ENCODE measurements around the gene OR7A5. TPM values are rescaled to one million over a fixed set of nuclear protein-coding genes. Genes with fewer than 3 reads are reported as not detected.
A peak's percentile ranks its signal among the peaks of the same experiment; 100 is the strongest.

Gene OR7A5
- total and polyA plus RNA-seq, 4 donors, result not detected

DNA sequence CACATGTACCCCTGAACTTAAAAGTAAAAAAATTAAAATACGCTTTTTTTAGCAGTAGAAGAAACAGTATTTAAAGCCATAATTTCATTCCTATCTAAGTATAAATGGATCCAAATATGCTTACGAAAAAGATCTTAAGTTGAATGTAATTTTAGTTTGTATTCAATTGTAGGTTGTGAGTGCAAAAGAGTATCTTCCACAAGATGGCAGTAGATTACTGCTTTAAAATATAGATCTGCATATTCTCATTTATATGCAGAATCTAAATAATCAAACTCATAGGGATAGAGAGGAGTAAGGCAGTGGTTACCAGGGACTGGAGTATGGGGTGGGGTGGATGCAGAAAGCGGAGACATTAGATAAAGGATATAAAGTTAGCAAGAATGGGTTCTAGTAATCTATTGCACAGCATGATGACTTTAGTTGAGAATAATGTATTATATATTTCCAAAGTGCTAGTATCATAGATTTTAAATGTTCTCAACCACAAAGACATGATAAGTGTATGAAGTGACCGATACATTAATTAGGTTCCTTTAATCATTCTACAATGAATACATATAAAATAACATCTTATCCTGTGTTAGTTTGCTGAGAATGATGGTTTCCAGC is 36.7 kb upstream of the OR7A5 start:
- H3K36me3 ChIP-seq (ENCODE audit: control insufficient read depth in 4 of 4, insufficient read depth in 3 of 4, low read depth in 1 of 4, low read length in 3 of 4), result no peaks in the 10 kb centered on the region
- no peak for DNase-seq (ENCODE audit: low spot score)
- H3K4me1 ChIP-seq (ENCODE audit: control insufficient read depth in 4 of 4, insufficient read depth in 4 of 4, low read length in 3 of 4), result no peaks in the 10 kb centered on the region
- no peak overlapping the region for H3K27ac ChIP-seq (ENCODE audit: low read depth in 1 of 2, low read length in 2 of 2)
- H3K9ac ChIP-seq (ENCODE audit: low read depth in 1 of 2, low read length in 2 of 2), result no peak overlapping the region
- TF ChIP-seq, protein P1, sequence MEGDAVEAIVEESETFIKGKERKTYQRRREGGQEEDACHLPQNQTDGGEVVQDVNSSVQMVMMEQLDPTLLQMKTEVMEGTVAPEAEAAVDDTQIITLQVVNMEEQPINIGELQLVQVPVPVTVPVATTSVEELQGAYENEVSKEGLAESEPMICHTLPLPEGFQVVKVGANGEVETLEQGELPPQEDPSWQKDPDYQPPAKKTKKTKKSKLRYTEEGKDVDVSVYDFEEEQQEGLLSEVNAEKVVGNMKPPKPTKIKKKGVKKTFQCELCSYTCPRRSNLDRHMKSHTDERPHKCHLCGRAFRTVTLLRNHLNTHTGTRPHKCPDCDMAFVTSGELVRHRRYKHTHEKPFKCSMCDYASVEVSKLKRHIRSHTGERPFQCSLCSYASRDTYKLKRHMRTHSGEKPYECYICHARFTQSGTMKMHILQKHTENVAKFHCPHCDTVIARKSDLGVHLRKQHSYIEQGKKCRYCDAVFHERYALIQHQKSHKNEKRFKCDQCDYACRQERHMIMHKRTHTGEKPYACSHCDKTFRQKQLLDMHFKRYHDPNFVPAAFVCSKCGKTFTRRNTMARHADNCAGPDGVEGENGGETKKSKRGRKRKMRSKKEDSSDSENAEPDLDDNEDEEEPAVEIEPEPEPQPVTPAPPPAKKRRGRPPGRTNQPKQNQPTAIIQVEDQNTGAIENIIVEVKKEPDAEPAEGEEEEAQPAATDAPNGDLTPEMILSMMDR (IDR thresholded peaks at IDR 0.05; ENCODE audit: low read depth, low read length, missing input control), result peak; percentile 18
- TF ChIP-seq RAD21 (IDR thresholded peaks at IDR 0.05) (peak; percentile 57 to 66), RXRA (IDR thresholded peaks at IDR 0.05) (no peak)
- peaks cover 0 to 6% (median 0%) of the 10 kb centered on the region in 4 donors for H3K27me3 ChIP-seq (ENCODE audit: control insufficient read depth in 4 of 4, insufficient read depth in 4 of 4, low read length in 3 of 4)
- H3K4me3 ChIP-seq (ENCODE audit: low read depth in 1 of 3, low read length in 3 of 3), result no peak overlapping the region
- WGBS, result 75% methylated on average over 4 of the region's 4 CpGs
- H3K9me3 ChIP-seq (ENCODE audit: control insufficient read depth in 4 of 4, low read length in 3 of 4), result peaks cover 0 to 4% (median 2%) of the 10 kb centered on the region in 4 donors

DNA sequence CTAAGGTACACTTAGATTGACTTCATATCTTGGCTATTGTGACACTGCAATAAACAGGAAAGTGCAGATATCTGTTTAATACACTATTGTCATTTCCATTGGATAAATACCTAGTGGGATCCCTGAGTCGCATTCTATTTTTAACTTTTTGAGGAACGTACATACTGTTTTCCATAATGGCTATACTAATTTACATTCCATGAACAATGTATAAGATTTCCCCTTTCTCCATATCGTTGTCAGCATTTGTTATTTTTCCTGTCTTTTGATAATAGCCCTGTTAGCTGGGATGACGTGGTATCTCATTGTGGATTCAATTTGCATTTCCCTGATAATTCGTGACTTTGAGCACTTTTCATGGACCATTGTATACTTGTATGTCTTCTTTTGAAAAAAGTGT is 33.5 kb upstream of the OR7A5 start:
- Histone ChIP-seq H3K9ac (ENCODE audit: low read depth in 1 of 2, low read length in 2 of 2) (no peak overlapping the region), H3K9me3 (ENCODE audit: control insufficient read depth in 4 of 4, low read length in 3 of 4) (peaks cover 0 to 4% (median 2%) of the 10 kb centered on the region in 4 donors), H3K27me3 (ENCODE audit: control insufficient read depth in 4 of 4, insufficient read depth in 4 of 4, low read length in 3 of 4) (peaks cover 0 to 8% (median 0%) of the 10 kb centered on the region in 4 donors), H3K36me3 (ENCODE audit: control insufficient read depth in 4 of 4, insufficient read depth in 3 of 4, low read depth in 1 of 4, low read length in 3 of 4) (no peaks in the 10 kb centered on the region), H3K4me1 (ENCODE audit: control insufficient read depth in 4 of 4, insufficient read depth in 4 of 4, low read length in 3 of 4) (no peaks in the 10 kb centered on the region), H3K4me3 (ENCODE audit: low read depth in 1 of 3, low read length in 3 of 3) (no peak overlapping the region), H3K27ac (ENCODE audit: low read depth in 1 of 2, low read length in 2 of 2) (no peak overlapping the region)
- TF ChIP-seq GABPA (IDR thresholded peaks at IDR 0.05 in 1 of 2, conservative IDR thresholded peaks at IDR 0.05 in 1 of 2) (no peak), YY1 (IDR thresholded peaks at IDR 0.05) (no peak), SP1 (IDR thresholded peaks at IDR 0.05) (no peak), HNF4A (conservative IDR thresholded peaks at IDR 0.05) (no peak), NR2F2 (IDR thresholded peaks at IDR 0.05) (no peak), FOXA2 (IDR thresholded peaks at IDR 0.05) (no peak), EGR1 (IDR thresholded peaks at IDR 0.05; ENCODE audit: low read depth in 2 of 2) (no peak), FOXA1 (IDR thresholded peaks at IDR 0.05) (no peak), RXRA (IDR thresholded peaks at IDR 0.05) (no peak), TAF1 (conservative IDR thresholded peaks at IDR 0.05) (no peak), RAD21 (IDR thresholded peaks at IDR 0.05) (no peak), JUND (IDR thresholded peaks at IDR 0.05) (no peak)
- TF ChIP-seq, protein P2, sequence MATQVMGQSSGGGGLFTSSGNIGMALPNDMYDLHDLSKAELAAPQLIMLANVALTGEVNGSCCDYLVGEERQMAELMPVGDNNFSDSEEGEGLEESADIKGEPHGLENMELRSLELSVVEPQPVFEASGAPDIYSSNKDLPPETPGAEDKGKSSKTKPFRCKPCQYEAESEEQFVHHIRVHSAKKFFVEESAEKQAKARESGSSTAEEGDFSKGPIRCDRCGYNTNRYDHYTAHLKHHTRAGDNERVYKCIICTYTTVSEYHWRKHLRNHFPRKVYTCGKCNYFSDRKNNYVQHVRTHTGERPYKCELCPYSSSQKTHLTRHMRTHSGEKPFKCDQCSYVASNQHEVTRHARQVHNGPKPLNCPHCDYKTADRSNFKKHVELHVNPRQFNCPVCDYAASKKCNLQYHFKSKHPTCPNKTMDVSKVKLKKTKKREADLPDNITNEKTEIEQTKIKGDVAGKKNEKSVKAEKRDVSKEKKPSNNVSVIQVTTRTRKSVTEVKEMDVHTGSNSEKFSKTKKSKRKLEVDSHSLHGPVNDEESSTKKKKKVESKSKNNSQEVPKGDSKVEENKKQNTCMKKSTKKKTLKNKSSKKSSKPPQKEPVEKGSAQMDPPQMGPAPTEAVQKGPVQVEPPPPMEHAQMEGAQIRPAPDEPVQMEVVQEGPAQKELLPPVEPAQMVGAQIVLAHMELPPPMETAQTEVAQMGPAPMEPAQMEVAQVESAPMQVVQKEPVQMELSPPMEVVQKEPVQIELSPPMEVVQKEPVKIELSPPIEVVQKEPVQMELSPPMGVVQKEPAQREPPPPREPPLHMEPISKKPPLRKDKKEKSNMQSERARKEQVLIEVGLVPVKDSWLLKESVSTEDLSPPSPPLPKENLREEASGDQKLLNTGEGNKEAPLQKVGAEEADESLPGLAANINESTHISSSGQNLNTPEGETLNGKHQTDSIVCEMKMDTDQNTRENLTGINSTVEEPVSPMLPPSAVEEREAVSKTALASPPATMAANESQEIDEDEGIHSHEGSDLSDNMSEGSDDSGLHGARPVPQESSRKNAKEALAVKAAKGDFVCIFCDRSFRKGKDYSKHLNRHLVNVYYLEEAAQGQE (IDR thresholded peaks at IDR 0.05), result no peak
- TF ChIP-seq, protein P1 (IDR thresholded peaks at IDR 0.05; ENCODE audit: low read depth, low read length, missing input control), result no peak
- 67% methylated on average over 5 of the region's 5 CpGs for WGBS
- DNase-seq (ENCODE audit: low spot score), result no peak
